Gastroesophageal sphincter (tissue), 3 donors: ENCODE data around the gene AHSP.
A peak's percentile ranks its signal among the peaks of the same experiment; 100 is the strongest.

Source experiments
- EP300 ChIP-seq: sonication (generic); formaldehyde crosslinking; IDR thresholded peaks from one replicate; pipeline ENCODE4 v1.6.1; 2017; ENCODE audit warnings: antibody characterized with exemption, mild to moderate bottlenecking
- POLR2A ChIP-seq, 2 donors: fragments of 450-650 bp; IDR thresholded peaks; one replicate each; pipeline ENCODE4 v1.6.1; 2017; ENCODE audit warnings: antibody characterized with exemption in 2 of 2, mild to moderate bottlenecking in 2 of 2, moderate library complexity in 1 of 2
- TF ChIP-seq, protein P1 (sequence below), 4 experiments: fragments of 200-600 bp in 2 of 4; fragments of 450-650 bp in 2 of 4; sonication (generic) in 1 of 4; IDR thresholded peaks; one replicate each; pipeline ENCODE4 v1.5.1; 2017 to 2019; ENCODE audit warnings: antibody characterized with exemption in 4 of 4, mild to moderate bottlenecking in 2 of 4, moderate library complexity in 2 of 4

- TF ChIP-seq, protein P1, sequence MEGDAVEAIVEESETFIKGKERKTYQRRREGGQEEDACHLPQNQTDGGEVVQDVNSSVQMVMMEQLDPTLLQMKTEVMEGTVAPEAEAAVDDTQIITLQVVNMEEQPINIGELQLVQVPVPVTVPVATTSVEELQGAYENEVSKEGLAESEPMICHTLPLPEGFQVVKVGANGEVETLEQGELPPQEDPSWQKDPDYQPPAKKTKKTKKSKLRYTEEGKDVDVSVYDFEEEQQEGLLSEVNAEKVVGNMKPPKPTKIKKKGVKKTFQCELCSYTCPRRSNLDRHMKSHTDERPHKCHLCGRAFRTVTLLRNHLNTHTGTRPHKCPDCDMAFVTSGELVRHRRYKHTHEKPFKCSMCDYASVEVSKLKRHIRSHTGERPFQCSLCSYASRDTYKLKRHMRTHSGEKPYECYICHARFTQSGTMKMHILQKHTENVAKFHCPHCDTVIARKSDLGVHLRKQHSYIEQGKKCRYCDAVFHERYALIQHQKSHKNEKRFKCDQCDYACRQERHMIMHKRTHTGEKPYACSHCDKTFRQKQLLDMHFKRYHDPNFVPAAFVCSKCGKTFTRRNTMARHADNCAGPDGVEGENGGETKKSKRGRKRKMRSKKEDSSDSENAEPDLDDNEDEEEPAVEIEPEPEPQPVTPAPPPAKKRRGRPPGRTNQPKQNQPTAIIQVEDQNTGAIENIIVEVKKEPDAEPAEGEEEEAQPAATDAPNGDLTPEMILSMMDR (IDR thresholded peaks at IDR 0.05) = no peak
- TF ChIP-seq POLR2A (IDR thresholded peaks at IDR 0.05) (peak; percentile 82 to 85), EP300 (no peak)
Measured at GRCh38 chr16:31507929-31508705, 19.6 kb upstream of the AHSP start, which contains the start of gene RUSF1.
